A204.1 (cell line): ENCODE data around the gene CAST.
A peak's percentile ranks its signal among the peaks of the same experiment; 100 is the strongest.

Experiments used
- FAIRE-seq: peaks from 2 replicates; lab custom pipeline; 2012; peaks lifted over from hg19 to GRCh38; lab: Jason Lieb, UNC

Gene CAST

GRCh38 chr5:96671441-96671840 is 9.3 kb downstream of the CAST start:
- FAIRE-seq: no peak

- FAIRE-seq: peak; percentile 11
These were observed 11.0 kb downstream of the CAST start for GRCh38 chr5:96673127-96673526.

GRCh38 chr5:96675882-96676281 is 13.7 kb downstream of the CAST start:
- FAIRE-seq: no peak

- FAIRE-seq: no peak
These were observed 15.3 kb downstream of the CAST start for GRCh38 chr5:96677496-96677895.

- no peak for FAIRE-seq
These were observed 17.1 kb downstream of the CAST start for GRCh38 chr5:96679293-96679692.

GRCh38 chr5:96680759-96681470 is 18.7 kb downstream of the CAST start:
- FAIRE-seq: no peak

- FAIRE-seq: no peak
These were observed 21.2 kb downstream of the CAST start for GRCh38 chr5:96683392-96683791.

GRCh38 chr5:96683810-96684209 is 21.6 kb downstream of the CAST start:
- no peak for FAIRE-seq

- no peak for FAIRE-seq
These were observed 24.9 kb downstream of the CAST start for GRCh38 chr5:96687080-96687479.

GRCh38 chr5:96687812-96688453 is 25.8 kb downstream of the CAST start:
- FAIRE-seq: peak; percentile 91

GRCh38 chr5:96690861-96691260 is 28.7 kb downstream of the CAST start:
- FAIRE-seq: no peak

- FAIRE-seq: no peak
These were observed 29.5 kb downstream of the CAST start for GRCh38 chr5:96691503-96692303.

- no peak for FAIRE-seq
These were observed 30.3 kb downstream of the CAST start for GRCh38 chr5:96692441-96692840.

- FAIRE-seq: no peak
These were observed 37.1 kb downstream of the CAST start for GRCh38 chr5:96699186-96699820.

GRCh38 chr5:96702503-96703383 is 40.6 kb downstream of the CAST start:
- FAIRE-seq: no peak

GRCh38 chr5:96703384-96703920 is 41.3 kb downstream of the CAST start:
- FAIRE-seq: no peak

GRCh38 chr5:96703995-96704394 is 41.8 kb downstream of the CAST start:
- FAIRE-seq: no peak

GRCh38 chr5:96706433-96707111 is 44.4 kb downstream of the CAST start:
- FAIRE-seq: no peak

GRCh38 chr5:96708600-96708999 is 46.4 kb downstream of the CAST start:
- no peak for FAIRE-seq

GRCh38 chr5:96709152-96709821 is 47.1 kb downstream of the CAST start:
- no peak for FAIRE-seq
